HEK293 (cell line): ENCODE measurements around the gene COA1.
"Not testable (repeated sequence)": the region's sequence is repeated elsewhere in the genome, so short reads cannot be mapped to it uniquely, and the experiment has no call there.

Experiments used
- CTCF ChIA-PET: fragments of 350-600 bp; formaldehyde crosslinking; extraction: SDS; loops from one replicate; lab custom pipeline; 2021; ENCODE audit warnings: antibody characterized with exemption; lab: Yijun Ruan, JAX
- POLR2A ChIA-PET: fragments of 300-600 bp; formaldehyde crosslinking; extraction: SDS; loops from one replicate; lab custom pipeline; 2020; ENCODE audit warnings: antibody characterized with exemption, inconsistent platforms; lab: Yijun Ruan, JAX
- H3K27ac ChIP-seq: fragments of 200-500 bp; sonication (Bioruptor generic); 2 replicates; pipeline ENCODE4 v1.5.1; 2014; ENCODE audit warnings: low read depth, low read length, control low read depth, inconsistent platforms; ENCODE audit errors: extremely low read depth
- H3K36me3 ChIP-seq, 2 experiments: fragments of 200-500 bp in 1 of 2; sonication (Bioruptor generic) in 1 of 2; 1 replicate in 1 of 2; 2 replicates in 1 of 2; pipeline ENCODE4 v1.5.1; 2014 to 2017; ENCODE audit warnings: inconsistent platforms in 2 of 2, low read length in 2 of 2; ENCODE audit not compliant: control insufficient read depth in 2 of 2, insufficient read depth in 1 of 2
- H3K4me1 ChIP-seq: fragments of 200-500 bp; sonication (Bioruptor generic); 2 replicates; pipeline ENCODE4 v1.5.1; 2014; ENCODE audit warnings: mild to moderate bottlenecking, low read length, inconsistent platforms; ENCODE audit not compliant: control insufficient read depth, insufficient read depth
- H3K4me3 ChIP-seq: 2 replicates; pipeline ENCODE4 v1.5.1; 2011; ENCODE audit warnings: low read depth, mild to moderate bottlenecking, control low read depth, low read length, moderate library complexity
- H3K9me3 ChIP-seq: fragments of 200-500 bp; sonication (Bioruptor generic); 2 replicates; pipeline ENCODE4 v1.5.1; 2014; ENCODE audit warnings: low read depth, low read length, inconsistent platforms; ENCODE audit not compliant: control insufficient read depth, insufficient read depth
- AEBP2 ChIP-seq: fragments of 450-650 bp; formaldehyde crosslinking; IDR thresholded peaks from 2 replicates; pipeline ENCODE4 v1.5.1; 2016; ENCODE audit warnings: missing biosample characterization, missing genetic modification characterization, borderline replicate concordance
- ATF2 ChIP-seq: fragments of 450-650 bp; formaldehyde crosslinking; IDR thresholded peaks from 2 replicates; pipeline ENCODE4 v1.5.1; 2016; ENCODE audit warnings: missing biosample characterization, missing genetic modification characterization, low read depth
- GLIS1 ChIP-seq: fragments of 450-650 bp; formaldehyde crosslinking; IDR thresholded peaks from 2 replicates; pipeline ENCODE4 v1.5.1; 2016; ENCODE audit warnings: missing biosample characterization, missing genetic modification characterization
- IKZF3 ChIP-seq: fragments of 450-650 bp; IDR thresholded peaks from 2 replicates; pipeline ENCODE4 v1.5.0; 2018; ENCODE audit warnings: missing biosample characterization, mild to moderate bottlenecking, missing genetic modification characterization, moderate library complexity
- KLF7 ChIP-seq: fragments of 450-650 bp; formaldehyde crosslinking; IDR thresholded peaks from 2 replicates; pipeline ENCODE4 v1.5.1; 2016; ENCODE audit warnings: missing biosample characterization, missing genetic modification characterization, borderline replicate concordance
- MZF1 ChIP-seq: fragments of 450-650 bp; formaldehyde crosslinking; IDR thresholded peaks from 2 replicates; pipeline ENCODE4 v1.5.1; 2017; ENCODE audit warnings: missing biosample characterization, missing genetic modification characterization, borderline replicate concordance
- OSR2 ChIP-seq: fragments of 450-650 bp; formaldehyde crosslinking; IDR thresholded peaks from 2 replicates; pipeline ENCODE4 v1.5.1; 2016; ENCODE audit warnings: missing biosample characterization, missing genetic modification characterization
- PRDM1 ChIP-seq: fragments of 450-650 bp; formaldehyde crosslinking; IDR thresholded peaks from 2 replicates; pipeline ENCODE4; 2016; ENCODE audit warnings: missing biosample characterization, missing genetic modification characterization
- ZBTB48 ChIP-seq: fragments of 450-650 bp; formaldehyde crosslinking; IDR thresholded peaks from 2 replicates; pipeline ENCODE4 v1.5.1; 2016; ENCODE audit warnings: missing biosample characterization, missing genetic modification characterization
- ZBTB8A ChIP-seq: fragments of 450-650 bp; formaldehyde crosslinking; IDR thresholded peaks from 2 replicates; pipeline ENCODE4 v1.5.1; 2016; ENCODE audit warnings: missing biosample characterization, missing genetic modification characterization
- ZNF184 ChIP-seq: fragments of 450-650 bp; IDR thresholded peaks from 2 replicates; pipeline ENCODE4 v1.5.1; 2018; ENCODE audit warnings: missing biosample characterization, mild to moderate bottlenecking, missing genetic modification characterization
- ZNF2 ChIP-seq: fragments of 450-650 bp; formaldehyde crosslinking; IDR thresholded peaks from 2 replicates; pipeline ENCODE4 v1.5.1; 2016; ENCODE audit warnings: missing biosample characterization, missing genetic modification characterization
- ZNF248 ChIP-seq: fragments of 450-650 bp; formaldehyde crosslinking; IDR thresholded peaks from 2 replicates; pipeline ENCODE4 v1.5.1; 2017; ENCODE audit warnings: missing biosample characterization, missing genetic modification characterization
- ZNF26 ChIP-seq: fragments of 450-650 bp; formaldehyde crosslinking; IDR thresholded peaks from 2 replicates; pipeline ENCODE4 v1.5.1; 2016; ENCODE audit warnings: missing biosample characterization, missing genetic modification characterization
- ZNF335 ChIP-seq: fragments of 450-650 bp; formaldehyde crosslinking; conservative IDR thresholded peaks from 2 replicates; pipeline ENCODE4 v1.5.1; 2016; ENCODE audit warnings: missing biosample characterization, missing genetic modification characterization
- ZNF37A ChIP-seq: fragments of 450-650 bp; IDR thresholded peaks from 2 replicates; pipeline ENCODE4 v1.5.1; 2018; ENCODE audit warnings: missing biosample characterization, missing genetic modification characterization
- ZNF394 ChIP-seq: fragments of 450-650 bp; formaldehyde crosslinking; IDR thresholded peaks from 2 replicates; pipeline ENCODE4 v1.5.1; 2016; ENCODE audit warnings: missing biosample characterization, missing genetic modification characterization, mild to moderate bottlenecking, moderate library complexity, borderline replicate concordance
- ZNF423 ChIP-seq: fragments of 450-650 bp; formaldehyde crosslinking; IDR thresholded peaks from 2 replicates; pipeline ENCODE4 v1.5.1; 2016; ENCODE audit warnings: missing biosample characterization, missing genetic modification characterization
- ZNF426 ChIP-seq: fragments of 450-650 bp; formaldehyde crosslinking; IDR thresholded peaks from 2 replicates; pipeline ENCODE4 v1.5.1; 2017; ENCODE audit warnings: missing biosample characterization, missing genetic modification characterization, mild to moderate bottlenecking, inconsistent platforms, moderate library complexity
- ZNF488 ChIP-seq: fragments of 450-650 bp; formaldehyde crosslinking; IDR thresholded peaks from 2 replicates; pipeline ENCODE4 v1.5.1; 2016; ENCODE audit warnings: missing biosample characterization, missing genetic modification characterization
- ZNF530 ChIP-seq: fragments of 450-650 bp; formaldehyde crosslinking; IDR thresholded peaks from 2 replicates; pipeline ENCODE4 v1.5.1; 2016; ENCODE audit warnings: low read depth, missing biosample characterization, missing genetic modification characterization
- ZNF621 ChIP-seq: fragments of 450-650 bp; formaldehyde crosslinking; IDR thresholded peaks from 2 replicates; pipeline ENCODE4 v1.5.1; 2017; ENCODE audit warnings: missing biosample characterization, missing genetic modification characterization
- ZNF623 ChIP-seq: fragments of 450-650 bp; formaldehyde crosslinking; IDR thresholded peaks from 2 replicates; pipeline ENCODE4 v1.5.1; 2016; ENCODE audit warnings: missing biosample characterization, missing genetic modification characterization
- ZNF629 ChIP-seq: fragments of 450-650 bp; formaldehyde crosslinking; IDR thresholded peaks from 2 replicates; pipeline ENCODE4 v1.5.1; 2017; ENCODE audit warnings: missing biosample characterization, missing genetic modification characterization
- ZNF707 ChIP-seq: fragments of 450-650 bp; formaldehyde crosslinking; IDR thresholded peaks from 2 replicates; pipeline ENCODE4 v1.5.1; 2016; ENCODE audit warnings: missing biosample characterization, missing genetic modification characterization
- ZSCAN16 ChIP-seq: fragments of 450-650 bp; formaldehyde crosslinking; IDR thresholded peaks from 2 replicates; pipeline ENCODE4 v1.5.1; 2016; ENCODE audit warnings: missing biosample characterization, missing genetic modification characterization

Gene COA1

GRCh38 chr7:43600056-43600455 is 129.3 kb downstream of the COA1 start:
- Histone ChIP-seq H3K9me3 (no peaks in the 10 kb centered on the region), H3K4me1 (no peaks in the 10 kb centered on the region), H3K36me3 (peaks cover 18 to 31% of the 10 kb centered on the region in 2 experiments; a peak in 2 of 3 replicates), H3K27ac (no peak overlapping the region), H3K4me3 (no peak overlapping the region)
- CTCF ChIA-PET: no interaction called here
- TF ChIP-seq ZNF394 (tag by site-specific recombination) (no peak), IKZF3 (tag by site-specific recombination) (no peak), ZNF423 (tag by site-specific recombination) (no peak), OSR2 (tag by site-specific recombination) (no peak), ZSCAN16 (no peak), ZNF37A (tag by site-specific recombination) (no peak), ZNF248 (no peak), ZBTB8A (no peak), PRDM1 (tag by site-specific recombination) (no peak), KLF7 (tag by site-specific recombination) (no peak), ZNF623 (tag by site-specific recombination) (no peak)
- POLR2A ChIA-PET: no interaction called here

GRCh38 chr7:43596426-43596825 is 132.9 kb downstream of the COA1 start:
- POLR2A ChIA-PET: interaction anchor here (0.6 to 2.1 kb wide), 3 partner anchors 14 to 1277 kb away, joined by 4 to 12 read pairs (median 4); partner anchors contain the start of gene STK17A
- not testable (repeated sequence) for H3K27ac ChIP-seq
- CTCF ChIA-PET: interaction anchor here (0.6 to 3.3 kb wide), 3 partner anchors 14 to 248 kb away, joined by 3 to 25 read pairs (median 5); partner anchors contain the start of gene STK17A

GRCh38 chr7:43594020-43594419 is 135.3 kb downstream of the COA1 start:
- Histone ChIP-seq H3K27ac (no peak overlapping the region), H3K4me1 (peaks cover 7% of the 10 kb centered on the region), H3K36me3 (peaks cover 8 to 15% of the 10 kb centered on the region in 2 experiments; a peak in 2 of 3 replicates), H3K9me3 (no peaks in the 10 kb centered on the region), H3K4me3 (no peak overlapping the region)
- ChIA-PET CTCF (interaction anchor here (0.6 to 3.3 kb wide), 3 partner anchors 12 to 1250 kb away, joined by 3 to 25 read pairs (median 3); partner anchors contain the start of gene STK17A), POLR2A (interaction anchor here (1.3 kb wide), 1 partner anchor 11 kb away, joined by 10 read pairs; the partner anchor contains the start of gene STK17A)
- TF ChIP-seq MZF1 (tag by site-specific recombination) (peak; percentile 69), OSR2 (tag by site-specific recombination) (no peak), GLIS1 (tag by site-specific recombination) (no peak), ZNF629 (tag by site-specific recombination) (no peak), ZNF488 (tag by site-specific recombination) (no peak), ZNF184 (tag by site-specific recombination) (no peak), ZNF621 (tag by site-specific recombination) (no peak), ZNF707 (no peak), ZNF530 (tag by site-specific recombination) (no peak), ZNF2 (no peak), ZNF426 (no peak), AEBP2 (tag by site-specific recombination) (no peak), ZNF26 (tag by site-specific recombination) (no peak), ZNF335 (tag by site-specific recombination) (no peak), ZBTB48 (tag by site-specific recombination) (no peak), ATF2 (tag by site-specific recombination) (peak; percentile 48; the same call in 1 of the 2 replicates)

More at GRCh38 chr7:43596426-43596825, 132.9 kb downstream of the COA1 start:
- peaks cover 17 to 18% of the 10 kb centered on the region in 2 experiments; a peak in 2 of 3 replicates for H3K36me3 ChIP-seq
- H3K9me3 ChIP-seq, H3K4me1 ChIP-seq, H3K4me3 ChIP-seq: not testable (repeated sequence)
